ENCODE measurements around the gene USP3. TPM values are rescaled to one million over a fixed set of nuclear protein-coding genes. Genes with fewer than 3 reads are reported as not detected.

Gene USP3
- total and polyA plus RNA-seq, 2 donors (not counting 3 experiments of a cell fraction or from before 2014, with no cell fraction given): 18.8 to 52.4 TPM

DNA sequence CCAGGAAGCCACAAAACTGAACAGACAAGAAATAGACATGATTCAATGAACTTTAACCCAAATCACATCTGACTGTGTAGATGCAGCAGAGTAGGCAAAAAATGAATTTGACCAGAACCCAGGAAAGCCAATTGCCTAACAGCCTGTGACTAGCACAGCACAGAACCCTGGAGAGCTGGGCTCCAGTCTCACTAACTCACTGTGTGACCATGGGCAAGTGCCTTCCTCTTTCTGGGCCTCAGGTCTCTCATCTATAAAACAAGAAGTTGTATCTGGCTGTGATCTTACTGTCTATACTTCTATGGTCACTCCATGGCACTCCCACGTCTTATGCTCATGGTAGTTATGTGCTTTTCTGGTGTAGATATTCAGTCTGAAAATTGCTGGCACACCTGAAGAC, 48.1 kb upstream of the USP3 start:
- no peak for FAIRE-seq
- CTCF ChIA-PET: no interaction called here
- intact Hi-C loops (cut with micrococcal nuclease): no loop called here

More for the DNA sequence above, 48.1 kb upstream of the USP3 start:
- H3K79me2 ChIP-seq (ENCODE audit: control insufficient read depth, insufficient read depth, low read length): no peaks in the 10 kb centered on the region
- no peak overlapping the region for H3K4me2 ChIP-seq (ENCODE audit: insufficient read depth, low read length)
- H3K36me3 ChIP-seq (ENCODE audit: control insufficient read depth in 2 of 2, extremely low read depth in 1 of 2, insufficient read depth in 2 of 2, low read length in 2 of 2): no peaks in the 10 kb centered on the region
- no peak for TF ChIP-seq JUN (IDR thresholded peaks at IDR 0.05; ENCODE audit: borderline replicate concordance, insufficient read depth, insufficient read length, low read depth)
- TF ChIP-seq EZH2 (IDR thresholded peaks at IDR 0.05; ENCODE audit: borderline replicate concordance, low read depth, low read length, severe bottlenecking): no peak
- TF ChIP-seq POLR2A (IDR thresholded peaks at IDR 0.05; ENCODE audit: low read depth, low read length): no peak
- TF ChIP-seq, protein P1, sequence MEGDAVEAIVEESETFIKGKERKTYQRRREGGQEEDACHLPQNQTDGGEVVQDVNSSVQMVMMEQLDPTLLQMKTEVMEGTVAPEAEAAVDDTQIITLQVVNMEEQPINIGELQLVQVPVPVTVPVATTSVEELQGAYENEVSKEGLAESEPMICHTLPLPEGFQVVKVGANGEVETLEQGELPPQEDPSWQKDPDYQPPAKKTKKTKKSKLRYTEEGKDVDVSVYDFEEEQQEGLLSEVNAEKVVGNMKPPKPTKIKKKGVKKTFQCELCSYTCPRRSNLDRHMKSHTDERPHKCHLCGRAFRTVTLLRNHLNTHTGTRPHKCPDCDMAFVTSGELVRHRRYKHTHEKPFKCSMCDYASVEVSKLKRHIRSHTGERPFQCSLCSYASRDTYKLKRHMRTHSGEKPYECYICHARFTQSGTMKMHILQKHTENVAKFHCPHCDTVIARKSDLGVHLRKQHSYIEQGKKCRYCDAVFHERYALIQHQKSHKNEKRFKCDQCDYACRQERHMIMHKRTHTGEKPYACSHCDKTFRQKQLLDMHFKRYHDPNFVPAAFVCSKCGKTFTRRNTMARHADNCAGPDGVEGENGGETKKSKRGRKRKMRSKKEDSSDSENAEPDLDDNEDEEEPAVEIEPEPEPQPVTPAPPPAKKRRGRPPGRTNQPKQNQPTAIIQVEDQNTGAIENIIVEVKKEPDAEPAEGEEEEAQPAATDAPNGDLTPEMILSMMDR (IDR thresholded peaks at IDR 0.05; ENCODE audit: extremely low read depth in 1 of 2, insufficient read depth in 1 of 2, low read depth in 1 of 2, low read length in 2 of 2): no peak
- no peak for TF ChIP-seq FOS (IDR thresholded peaks at IDR 0.05; ENCODE audit: borderline replicate concordance, insufficient read depth, low read length)
- TF ChIP-seq POLR2AphosphoS5 (IDR thresholded peaks at IDR 0.05; ENCODE audit: insufficient read depth, low read depth, low read length): no peak
- TF ChIP-seq GATA2 (IDR thresholded peaks at IDR 0.05; ENCODE audit: insufficient read depth, insufficient read length, low read depth, low read length): no peak
- TF ChIP-seq, protein P2, sequence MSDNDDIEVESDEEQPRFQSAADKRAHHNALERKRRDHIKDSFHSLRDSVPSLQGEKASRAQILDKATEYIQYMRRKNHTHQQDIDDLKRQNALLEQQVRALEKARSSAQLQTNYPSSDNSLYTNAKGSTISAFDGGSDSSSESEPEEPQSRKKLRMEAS (IDR thresholded peaks at IDR 0.05; ENCODE audit: insufficient read depth, insufficient read length): no peak
- no peak for TF ChIP-seq MYC (IDR thresholded peaks at IDR 0.05; ENCODE audit: low read depth, low read length)
- H3K9me1 ChIP-seq (replicated peaks; ENCODE audit: control insufficient read depth, extremely low read depth, insufficient read depth, low read length): no peaks in the 10 kb centered on the region
- no TSS peak for BruUV-seq (replicated peaks)
- H3K4me1 ChIP-seq (ENCODE audit: control insufficient read depth, extremely low read depth, insufficient read depth, low read length): no peaks in the 10 kb centered on the region
- H2AFZ ChIP-seq (ENCODE audit: low read depth, low read length): no peak overlapping the region
- no peak overlapping the region for H3K27ac ChIP-seq (ENCODE audit: insufficient read depth, low read depth, low read length)
- H4K20me1 ChIP-seq (replicated peaks; ENCODE audit: control insufficient read depth, extremely low read depth, insufficient read depth, low read length): no peaks in the 10 kb centered on the region
- H3K27me3 ChIP-seq (ENCODE audit: control insufficient read depth in 2 of 2, insufficient read depth in 2 of 2, low read length in 2 of 2): peaks cover 0 to 2% of the 10 kb centered on the region in 2 experiments
- dilution Hi-C loops (cut with MboI; ENCODE audit: extremely low pct_ligation_motif_present, low sequenced_read_pairs): no loop called here
- no peaks in the 10 kb centered on the region for H3K9me3 ChIP-seq (replicated peaks; ENCODE audit: control insufficient read depth, insufficient read depth, low read length)
- H3K9ac ChIP-seq (replicated peaks; ENCODE audit: extremely low read depth, insufficient read depth, low read length): no peak overlapping the region
- DNase-seq (ENCODE audit: low read depth, low spot score): no peak
- no peak overlapping the region for H3K4me3 ChIP-seq (replicated peaks in 1 of 3; ENCODE audit: insufficient read depth in 1 of 3, low read depth in 1 of 3, low read length in 3 of 3)
- POLR2A ChIA-PET: no interaction called here

Data from endothelial cell of umbilical vein (primary cell).